SK-N-DZ (cell line): ENCODE measurements around the gene CLIC6.
"Not testable (repeated sequence)": the region's sequence is repeated elsewhere in the genome, so short reads cannot be mapped to it uniquely, and the experiment has no call there.

ENCODE experiments used
- DNase-seq: peaks from one replicate; pipeline ENCODE4 v3.0.0-alpha.2; 2015; ENCODE audit warnings: low spot score

Gene CLIC6

DNA sequence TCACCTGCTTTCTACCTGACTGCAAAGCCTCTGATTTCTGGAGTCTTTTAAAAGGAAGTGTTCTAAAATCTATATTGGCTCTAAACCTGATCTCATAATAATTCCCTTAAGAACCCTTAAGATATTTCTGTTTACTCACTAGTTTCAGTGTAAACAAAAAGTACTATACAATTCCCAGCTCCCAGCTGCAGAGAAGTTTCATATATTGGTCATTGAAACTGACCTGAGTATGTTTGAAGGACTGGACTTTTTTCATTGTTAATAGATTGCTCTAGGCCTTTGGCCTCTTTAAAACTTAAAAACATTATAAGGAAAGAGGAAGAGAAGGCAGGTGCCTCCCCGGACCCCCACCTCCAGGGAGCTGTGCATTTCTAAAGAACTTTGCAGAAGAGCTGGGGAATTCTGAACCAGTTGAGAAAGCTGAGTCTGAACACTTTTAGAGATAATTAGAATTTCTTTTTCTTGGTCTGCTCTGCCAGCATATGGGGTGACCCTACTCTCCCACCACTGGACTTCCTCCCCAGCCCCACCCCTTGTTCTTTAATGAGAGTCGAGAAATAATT, 23.7 kb downstream of the CLIC6 start:
- DNase-seq: no peak

DNA sequence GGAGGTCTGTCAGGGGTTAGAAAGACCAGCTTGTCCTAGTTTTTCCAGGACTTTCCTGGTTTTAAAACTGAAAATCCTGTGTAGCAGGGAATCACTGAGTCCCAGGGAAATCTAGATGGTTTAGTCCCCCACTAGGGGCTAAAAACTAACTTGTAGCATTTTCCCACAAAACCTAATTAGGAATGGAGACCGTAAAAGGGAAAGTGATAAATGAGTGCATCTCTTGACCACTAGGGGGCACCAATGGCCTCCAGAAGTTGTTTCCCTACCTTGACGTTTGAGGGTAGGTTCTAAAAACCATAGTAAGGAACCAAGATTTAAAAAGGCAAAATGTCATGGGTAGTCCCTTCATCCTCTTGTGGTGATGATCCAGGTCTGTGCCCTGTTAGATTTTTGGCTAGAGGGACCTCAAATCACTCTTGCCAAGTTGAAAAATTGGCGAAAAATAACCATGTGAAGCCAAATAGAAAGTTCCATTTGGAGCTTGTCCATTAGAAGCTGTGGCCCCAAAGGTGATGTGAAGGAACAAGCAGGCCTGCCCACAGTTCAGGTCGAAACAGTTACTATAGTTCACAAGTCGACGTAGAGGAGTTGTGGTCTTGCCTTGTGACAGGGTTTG, 24.5 kb downstream of the CLIC6 start:
- DNase-seq: peak; percentile 45

DNA sequence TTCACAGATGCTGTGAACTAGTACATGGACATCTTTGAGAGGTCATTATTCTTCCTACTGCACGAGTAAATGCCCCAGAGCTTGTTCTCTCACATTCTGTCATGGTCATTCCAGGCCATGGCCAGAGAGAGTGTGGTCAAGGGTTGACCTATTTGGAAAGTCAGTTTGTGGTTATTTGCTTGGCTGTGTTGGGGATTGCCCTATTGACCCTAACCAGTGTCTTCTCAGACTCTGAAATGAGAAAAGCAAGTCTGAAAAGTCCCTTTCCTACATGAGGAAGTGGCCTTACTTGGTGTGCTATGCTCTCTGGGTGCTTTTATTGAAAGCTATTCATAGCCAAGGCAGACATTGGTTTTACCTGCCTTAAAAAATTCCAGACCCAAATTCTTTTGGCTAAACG, 26.6 kb downstream of the CLIC6 start:
- no peak for DNase-seq

DNA sequence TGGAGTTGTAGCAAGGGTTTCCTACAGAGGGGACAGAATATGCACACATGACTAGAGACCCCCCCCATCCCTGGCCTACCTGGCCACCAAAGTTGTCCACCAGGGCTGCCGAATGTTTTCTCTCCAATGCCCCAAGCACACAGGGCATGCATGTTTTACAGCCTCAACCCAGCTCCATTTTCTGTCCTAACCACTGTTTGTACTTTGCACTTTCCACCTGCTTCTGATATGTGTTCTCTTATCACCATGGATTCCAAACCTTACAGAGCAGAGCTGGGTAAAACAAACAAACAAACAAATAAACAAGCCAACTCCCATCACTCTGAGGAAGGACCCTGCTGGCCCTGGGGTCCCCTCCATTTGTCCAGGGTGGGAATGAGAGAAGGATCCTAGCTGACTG, 27.3 kb downstream of the CLIC6 start:
- no peak for DNase-seq

DNA sequence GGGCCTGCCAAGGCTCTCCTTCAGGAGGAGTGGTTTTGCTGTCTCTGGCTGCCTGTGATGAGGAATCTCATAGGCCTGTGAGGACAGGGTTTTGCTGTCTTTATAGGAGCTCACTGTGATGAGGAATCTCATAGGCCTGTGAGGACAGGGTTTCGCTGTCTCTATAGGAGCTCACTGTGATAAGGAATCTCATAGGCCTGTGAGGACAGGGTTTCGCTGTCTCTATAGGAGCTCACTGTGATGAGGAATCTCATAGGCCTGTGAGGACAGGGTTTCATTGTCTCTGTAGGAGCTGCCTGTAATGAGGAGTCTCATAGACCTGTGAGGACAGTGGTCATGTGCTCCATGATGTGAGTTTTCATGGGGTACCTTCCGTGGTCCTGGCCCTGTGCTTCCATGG, 29.0 kb downstream of the CLIC6 start:
- DNase-seq: no peak

DNA sequence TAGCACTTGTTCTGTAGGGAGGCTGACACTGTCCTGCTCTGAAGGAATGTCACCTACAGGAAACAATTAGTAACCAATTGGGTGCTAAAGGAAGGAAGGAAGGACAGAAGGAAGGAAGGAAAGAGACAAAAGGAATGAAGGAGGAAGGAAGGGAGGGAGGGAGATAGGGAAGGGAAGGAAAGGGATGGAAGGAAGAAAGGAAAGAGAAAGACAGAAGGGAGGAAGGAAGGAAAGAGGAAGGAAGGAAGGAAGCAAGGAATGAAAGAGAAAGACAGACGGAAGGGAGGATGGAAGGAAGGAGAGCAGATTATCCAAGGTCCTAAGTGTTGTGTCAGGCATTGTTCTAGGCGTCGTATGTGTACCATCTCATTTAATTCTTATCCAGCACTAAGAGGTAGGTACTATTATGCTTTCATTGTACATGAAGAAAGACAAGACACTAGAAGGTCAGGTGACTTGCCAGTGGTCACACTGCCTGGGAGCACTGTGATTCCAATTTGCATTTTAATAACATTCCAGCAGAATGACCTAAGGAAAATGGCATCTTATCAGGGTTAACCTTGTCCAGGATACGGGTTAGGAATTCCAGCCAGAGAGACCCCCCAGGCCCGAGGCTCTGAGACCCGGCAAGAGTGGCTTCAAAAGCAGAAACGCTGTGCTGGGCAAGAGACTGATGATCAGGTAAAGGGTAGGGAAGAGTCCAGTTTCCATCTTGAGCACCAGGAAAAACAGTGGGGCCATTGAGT, 29.6 kb downstream of the CLIC6 start:
- DNase-seq: no peak

DNA sequence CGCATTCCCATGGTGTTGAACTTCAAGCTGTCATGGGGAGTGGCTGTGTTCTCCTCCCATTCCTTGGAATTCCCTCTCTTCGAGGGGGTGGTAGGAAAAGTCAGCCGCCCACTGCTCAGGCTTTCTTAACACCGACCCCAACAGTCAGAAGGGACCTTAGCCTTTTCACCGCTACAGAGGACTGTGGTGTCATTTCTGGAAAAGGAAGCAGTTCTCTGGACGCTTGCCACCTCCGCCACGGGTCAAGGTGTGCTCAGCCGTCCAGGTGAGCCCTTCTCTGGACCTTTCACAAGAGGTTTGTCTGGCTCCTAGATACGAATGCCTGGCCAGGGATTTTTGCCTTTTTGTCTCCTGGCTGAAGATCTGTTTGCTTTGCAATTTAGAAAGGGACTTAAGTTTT, 31.8 kb downstream of the CLIC6 start:
- no peak for DNase-seq

DNA sequence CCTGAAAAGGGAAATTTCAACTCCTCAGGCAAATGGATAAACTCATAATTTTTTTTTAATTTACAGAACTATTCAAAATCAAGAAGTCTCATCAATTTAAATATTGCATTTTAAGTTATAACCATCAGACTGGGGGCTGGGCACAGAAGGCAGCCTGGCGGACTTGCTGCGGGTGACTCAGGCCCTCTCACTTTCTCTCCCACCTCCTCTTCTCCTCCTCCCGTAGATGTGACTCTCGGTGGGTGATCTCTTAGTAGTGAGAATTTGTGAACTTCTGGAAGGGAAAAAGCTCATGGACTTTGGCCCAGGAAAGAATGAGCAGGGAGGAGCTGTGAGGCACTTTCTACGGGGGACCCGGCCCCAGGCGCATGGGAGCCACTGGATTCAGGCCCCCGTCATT, 32.9 kb downstream of the CLIC6 start:
- DNase-seq: no peak

DNA sequence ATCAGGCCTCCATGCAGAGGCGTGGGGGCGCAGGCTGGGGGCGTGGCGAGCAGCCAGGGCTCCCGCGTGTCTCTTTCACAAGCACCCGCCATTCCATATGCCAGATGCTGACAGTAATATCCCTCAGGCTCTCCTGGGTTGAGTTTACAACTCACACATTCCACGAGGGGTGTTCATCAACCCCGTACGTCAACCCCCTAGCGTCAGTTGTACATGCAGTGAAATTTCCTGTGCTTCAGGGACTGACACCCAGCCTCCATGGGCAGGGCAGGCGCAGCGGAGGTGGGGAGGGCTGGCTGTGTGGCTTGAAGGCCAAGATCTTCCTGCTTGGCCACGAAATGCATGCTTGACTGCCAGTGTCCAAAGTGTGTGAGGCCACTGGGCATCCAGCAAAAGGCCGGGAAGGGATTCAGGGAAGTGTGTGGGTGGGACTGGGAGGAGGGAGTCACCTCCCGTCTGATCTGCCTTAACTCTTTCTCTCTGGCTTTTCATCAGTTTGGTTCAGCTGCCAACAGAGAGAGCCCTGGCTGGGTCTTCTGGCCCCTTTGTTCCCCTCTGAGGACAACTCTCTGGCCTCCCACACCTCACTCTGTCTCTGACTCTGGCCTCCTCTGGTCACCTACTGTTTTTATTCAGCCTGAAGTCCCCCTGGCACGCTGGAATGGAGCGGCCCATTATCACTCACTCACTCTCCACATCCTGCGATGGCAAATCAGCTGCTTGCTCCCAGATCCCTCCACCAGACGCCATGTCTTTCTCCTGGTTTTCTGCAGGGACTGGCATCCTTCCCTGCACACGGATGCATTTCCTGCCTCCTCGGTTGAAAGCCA, 33.8 kb downstream of the CLIC6 start:
- no peak for DNase-seq

DNA sequence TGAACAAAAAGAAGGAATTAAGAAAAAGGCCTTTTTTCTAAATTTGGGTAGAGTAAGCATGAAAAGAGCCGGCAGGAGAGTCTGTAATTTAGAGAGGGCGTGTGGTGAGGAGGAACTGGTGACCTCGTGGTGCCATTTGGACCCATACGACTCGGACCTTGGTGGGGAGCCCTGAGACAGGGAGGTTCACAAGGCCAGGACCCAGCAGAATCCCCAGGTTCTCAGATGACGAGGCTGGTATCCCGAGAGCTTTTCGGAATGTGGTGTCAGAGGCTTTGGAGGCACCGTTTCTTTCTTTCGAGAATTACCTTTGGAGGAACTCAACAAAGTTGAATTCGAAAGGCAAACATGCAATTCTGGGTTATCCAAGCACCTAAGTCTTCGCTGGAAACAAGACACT, 34.8 kb downstream of the CLIC6 start:
- DNase-seq: no peak

DNA sequence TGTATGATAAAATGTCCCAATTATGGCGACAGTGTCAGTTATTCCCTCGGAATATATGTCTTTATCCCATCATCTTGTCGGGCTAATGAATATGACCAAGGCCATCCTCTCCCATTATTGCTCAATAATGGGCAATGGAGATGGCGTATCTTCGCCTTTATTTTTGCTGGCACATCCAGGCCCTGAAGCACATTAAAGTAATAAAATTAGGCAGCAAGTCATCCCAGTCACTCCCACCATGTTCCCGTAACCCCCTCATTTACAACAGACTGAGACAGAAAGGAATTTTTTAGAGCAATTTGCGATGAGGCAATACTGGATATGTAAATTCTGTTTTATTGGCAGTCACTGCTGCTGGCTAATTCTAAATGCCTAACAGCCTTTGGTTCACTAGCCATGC, 35.3 kb downstream of the CLIC6 start:
- DNase-seq: peak; percentile 53

DNA sequence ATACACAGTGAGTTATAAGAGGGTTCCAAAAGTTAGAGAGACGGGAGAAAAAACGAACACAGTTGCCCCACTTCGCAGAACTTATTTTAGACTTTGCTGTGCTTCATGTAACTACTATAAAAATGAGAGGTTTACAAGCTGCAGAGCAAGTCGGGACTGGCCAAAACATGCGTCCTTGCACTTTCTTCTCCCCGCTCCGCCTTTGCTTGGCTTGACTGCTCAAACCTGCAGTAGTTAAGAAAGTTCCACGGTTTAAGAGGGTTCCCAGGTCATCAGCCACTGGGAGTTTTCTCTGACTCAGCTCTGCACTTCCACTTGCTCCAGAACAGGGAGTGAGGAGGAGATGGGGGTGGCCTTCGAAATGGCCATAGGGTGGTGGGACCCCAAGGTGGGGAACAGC, 36.2 kb downstream of the CLIC6 start:
- no peak for DNase-seq

DNA sequence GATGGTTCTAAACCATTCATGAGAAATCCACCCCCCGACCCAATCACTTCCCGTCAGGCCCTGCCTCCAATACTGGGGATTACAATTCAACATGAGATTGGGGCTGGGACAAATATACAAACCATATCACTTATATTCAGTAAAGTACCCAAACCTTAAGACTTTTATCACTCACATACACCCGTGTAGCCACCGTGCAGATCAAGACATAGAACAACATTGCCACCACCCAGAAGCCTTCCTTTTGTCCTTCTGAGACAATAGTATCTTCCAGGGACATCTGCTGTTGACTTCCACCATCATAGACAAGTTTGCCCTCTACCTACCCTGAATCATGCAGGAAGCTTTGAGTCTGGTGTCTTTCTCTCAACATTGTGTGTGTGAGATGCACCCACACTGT, 37.5 kb downstream of the CLIC6 start:
- DNase-seq: no peak

DNA sequence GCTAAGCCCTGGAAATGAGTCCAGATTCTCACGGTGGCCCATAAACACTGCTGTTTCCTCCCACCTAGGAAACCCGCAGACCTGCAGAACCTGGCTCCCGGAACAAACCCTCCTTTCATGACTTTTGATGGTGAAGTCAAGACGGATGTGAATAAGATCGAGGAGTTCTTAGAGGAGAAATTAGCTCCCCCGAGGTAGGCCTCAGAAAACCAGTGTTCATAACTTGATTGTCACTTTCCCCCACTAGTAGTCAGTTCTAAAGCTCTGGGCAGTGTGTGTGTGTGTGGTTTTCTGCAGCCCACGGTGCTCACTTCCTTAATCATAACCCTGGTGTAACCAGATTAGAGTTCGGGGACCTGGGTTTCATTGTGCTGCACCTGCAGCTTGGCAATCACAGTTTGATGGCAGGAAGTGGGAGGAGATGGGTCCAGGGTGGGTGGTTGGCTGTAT, 39.1 kb downstream of the CLIC6 start:
- DNase-seq: no peak

DNA sequence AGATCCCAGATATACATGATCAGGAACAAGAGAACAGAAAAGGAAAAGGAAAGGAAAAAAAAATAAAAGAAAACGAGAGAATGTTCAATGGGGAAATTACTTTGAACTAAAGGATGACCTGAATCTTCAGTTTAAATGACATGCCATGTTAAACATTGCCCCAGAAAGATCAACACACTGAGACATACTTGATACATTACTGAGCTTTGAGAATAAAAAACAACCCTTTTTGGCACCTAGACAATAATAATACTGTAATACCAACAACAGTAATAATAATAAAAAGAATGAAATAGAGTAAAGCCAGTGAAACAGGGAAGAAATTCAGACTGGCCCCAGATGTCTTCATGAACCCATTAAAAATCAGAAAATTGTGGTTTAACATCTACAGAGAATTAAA, 44.8 kb downstream of the CLIC6 start:
- no peak for DNase-seq

DNA sequence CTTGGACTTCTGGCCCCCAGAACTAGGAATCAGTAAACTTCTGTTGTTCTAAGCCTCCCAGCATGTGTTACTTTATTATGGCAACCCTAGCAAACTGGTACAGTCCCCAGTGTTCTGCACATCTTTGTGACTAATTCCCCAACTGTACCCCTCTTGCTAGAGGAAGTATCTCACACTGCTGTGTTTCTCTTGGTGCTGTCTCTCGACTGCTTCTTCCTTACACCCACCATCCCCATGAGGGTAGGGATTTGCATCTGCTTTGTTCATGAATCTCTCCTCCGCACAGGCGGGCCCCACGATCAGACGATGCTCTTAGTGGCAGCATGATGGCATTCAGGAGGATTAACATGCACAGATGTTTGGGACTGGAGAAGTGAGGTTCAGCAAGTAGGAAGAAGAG, 46.7 kb downstream of the CLIC6 start:
- no peak for DNase-seq

DNA sequence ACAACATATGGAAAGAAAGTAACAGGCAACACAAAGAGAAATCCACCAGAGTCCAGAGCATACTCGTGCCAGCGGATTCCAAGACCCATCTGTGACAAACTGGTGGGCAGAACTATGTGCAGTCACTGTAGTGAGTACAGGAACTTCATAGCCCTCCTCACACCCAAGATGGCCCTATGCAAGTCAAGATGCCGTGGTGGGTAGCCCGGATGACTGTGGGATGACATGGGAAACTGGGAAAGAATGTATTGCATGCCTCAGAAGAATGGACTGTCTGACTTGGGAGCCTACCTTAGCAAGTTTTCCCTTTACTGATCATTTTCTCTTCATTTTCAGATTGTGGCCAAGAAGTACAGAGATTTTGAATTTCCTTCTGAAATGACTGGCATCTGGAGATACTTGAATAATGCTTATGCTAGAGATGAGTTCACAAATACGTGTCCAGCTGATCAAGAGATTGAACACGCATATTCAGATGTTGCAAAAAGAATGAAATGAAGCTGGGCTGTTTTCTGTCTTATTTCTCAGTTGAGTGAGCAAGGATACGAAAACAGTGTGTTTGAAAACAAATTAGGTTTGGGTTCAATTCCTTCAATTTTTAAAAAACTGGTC, 47.3 kb downstream of the CLIC6 start:
- no peak for DNase-seq

DNA sequence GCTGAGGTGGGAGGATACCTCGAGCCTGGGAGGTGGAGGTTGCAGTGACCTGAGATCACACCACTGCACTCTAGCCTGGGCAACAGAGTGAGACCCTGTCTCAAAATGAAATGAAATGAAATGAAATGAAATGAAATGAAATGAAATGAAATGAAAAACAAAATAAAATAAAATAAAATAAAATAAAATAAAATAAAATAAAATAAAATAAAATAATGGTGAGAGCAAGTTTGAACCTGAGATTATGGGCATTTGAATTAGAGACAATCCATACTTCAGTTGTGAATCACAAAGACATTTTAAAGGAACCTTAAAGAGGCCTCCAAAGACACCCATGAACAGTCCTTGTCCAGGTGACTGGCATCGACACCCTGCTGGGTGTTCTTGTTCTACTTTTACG, 49.7 kb downstream of the CLIC6 start:
- not testable (repeated sequence) for DNase-seq

DNA sequence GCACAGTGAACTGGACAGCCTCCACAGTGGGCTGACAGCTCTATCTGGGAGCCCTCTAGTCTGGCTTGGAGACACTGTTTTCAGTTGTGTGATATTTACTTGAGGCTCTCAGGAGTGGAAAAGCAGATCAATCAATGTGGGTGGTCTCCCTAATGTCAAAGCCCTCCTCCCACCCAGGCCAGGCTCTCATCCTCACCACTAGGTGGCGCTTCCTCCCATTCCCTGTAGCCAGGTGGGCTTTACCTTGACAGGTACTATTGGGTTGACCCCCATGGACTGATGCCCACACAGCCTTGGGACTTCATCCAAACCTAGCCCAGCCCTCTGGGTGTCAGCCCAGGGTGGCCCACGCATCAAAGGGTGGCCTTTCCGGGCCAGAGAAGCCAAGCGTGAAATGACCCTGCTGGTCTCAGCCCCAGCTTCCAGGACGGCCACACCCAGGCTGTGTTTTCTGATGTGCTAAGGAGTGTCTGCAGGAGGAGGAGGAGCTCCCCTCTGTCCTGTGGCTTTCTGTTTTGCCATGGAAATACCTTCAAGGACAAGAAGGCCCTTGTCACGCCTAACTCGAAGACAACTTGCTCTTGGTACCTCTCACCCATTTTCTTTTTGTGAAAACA, 54.0 kb downstream of the CLIC6 start:
- DNase-seq: no peak

DNA sequence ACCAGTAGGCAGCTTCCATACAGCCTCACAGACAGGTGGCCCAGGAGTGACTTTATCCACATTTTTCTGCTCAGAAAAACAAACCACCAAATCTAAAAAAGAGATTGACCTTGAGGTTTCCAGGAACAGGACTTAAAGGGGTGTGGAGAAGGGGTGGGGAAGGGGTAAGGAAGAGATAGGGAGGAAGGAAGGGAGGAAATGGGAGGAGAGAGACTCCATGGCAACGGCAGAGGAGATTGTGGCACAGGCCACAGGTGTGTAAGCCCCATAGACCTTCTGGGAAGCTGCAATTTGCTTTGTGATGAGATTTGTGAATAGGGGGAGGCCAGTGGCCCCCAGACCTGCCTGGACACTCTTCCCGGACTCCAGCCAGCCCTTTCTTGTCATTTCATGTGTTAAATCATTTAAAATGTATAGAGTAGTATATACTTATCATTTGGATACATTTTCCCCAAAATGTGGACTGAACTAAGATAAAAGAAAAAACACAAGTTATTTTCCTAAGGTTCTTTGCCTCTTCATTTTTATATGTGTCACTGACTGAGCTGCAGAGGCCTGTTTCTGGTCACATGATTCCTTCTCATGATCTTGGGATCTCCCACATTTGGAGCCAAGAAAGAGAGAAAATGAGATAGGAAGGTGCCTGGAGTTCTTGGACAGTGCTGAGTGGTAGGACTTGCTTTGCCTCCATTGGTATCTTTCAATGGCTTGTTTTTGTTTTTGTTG, 55.5 kb downstream of the CLIC6 start:
- no peak for DNase-seq

DNA sequence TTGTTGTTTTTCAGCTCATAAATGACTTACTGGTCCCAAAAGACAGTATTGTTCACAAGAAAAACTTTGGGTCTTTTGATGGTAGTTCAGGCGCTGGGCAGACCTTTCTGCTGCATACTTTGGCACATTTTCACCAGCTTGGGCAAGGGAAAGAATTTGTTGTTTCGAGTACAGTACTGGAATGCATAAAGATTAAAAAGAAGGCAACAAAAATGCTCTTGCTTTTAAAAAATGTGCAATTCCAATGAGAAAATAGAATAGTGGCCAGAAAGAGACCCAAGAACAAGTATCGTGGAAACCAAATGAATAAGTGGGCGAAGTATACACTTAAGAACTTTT, 56.0 kb downstream of the CLIC6 start:
- DNase-seq: no peak
